GM19455 (cell line): ENCODE measurements around the gene STRADB.
"Not testable (repeated sequence)": the region's sequence is repeated elsewhere in the genome, so short reads cannot be mapped to it uniquely, and the experiment has no call there.

Source experiments
- ATAC-seq: cut with Tn5 transposase; IDR thresholded peaks from one replicate; pipeline ENCODE4 v1.9.1; 2021; ENCODE audit not compliant: unreplicated experiment

The STRADB gene

DNA sequence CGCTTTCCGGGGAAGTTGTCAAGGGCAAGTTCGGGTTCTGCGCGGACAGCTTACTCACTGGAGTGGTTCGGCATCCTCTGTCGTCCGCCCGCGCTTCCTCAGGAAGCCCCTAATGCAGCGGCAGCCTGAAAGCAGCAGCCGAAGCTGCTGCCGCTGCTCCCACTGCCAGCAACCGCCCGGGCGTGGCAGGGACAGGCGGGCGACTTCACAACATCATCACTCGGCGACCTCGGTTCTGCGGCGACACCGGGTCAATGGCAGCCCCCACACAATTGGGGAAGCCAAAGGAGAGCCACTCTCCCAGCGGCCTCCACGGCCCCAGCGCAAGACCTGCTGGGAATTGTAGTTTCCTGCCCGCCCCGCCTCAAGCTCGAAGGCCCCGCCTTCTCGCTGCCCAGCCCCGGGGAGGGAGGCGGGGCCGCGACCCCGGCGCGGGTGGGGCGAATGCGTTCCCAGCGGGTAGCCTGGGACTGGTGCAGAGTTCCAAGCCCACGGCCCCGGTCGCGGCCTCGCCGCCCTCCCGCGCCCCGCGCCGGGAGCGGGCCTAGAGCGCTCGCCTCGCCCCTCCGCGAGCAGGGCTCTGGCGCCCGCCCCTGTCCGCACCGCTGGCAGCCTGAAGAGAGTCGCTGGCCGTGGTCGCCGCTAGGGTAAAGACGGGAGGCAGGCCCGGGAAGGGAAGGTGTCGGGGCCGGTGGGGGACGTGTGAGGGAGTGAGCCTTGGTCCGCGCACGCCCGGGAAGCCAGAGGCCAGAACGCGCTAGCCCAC lies at the start of gene STRADB, which contains the start of gene TRAK2:
TSS of gene STRADB (plus strand) at position 449 of the 766 bp plus-strand sequence. CDS start 3,101 bp downstream, outside the sequence.
TSS of gene TRAK2 (minus strand) at position 167 of the 766 bp plus-strand sequence. CDS start 30,951 bp downstream, outside the sequence.
- peak; percentile 97 for ATAC-seq

GRCh38 chr2:201401815-201402214 lies 49.7 kb upstream of the STRADB start:
- ATAC-seq = no peak

- no peak for ATAC-seq
These were observed 48.6 kb upstream of the STRADB start for GRCh38 chr2:201402651-201403562.

GRCh38 chr2:201403880-201404279 lies 47.7 kb upstream of the STRADB start:
- no peak for ATAC-seq

GRCh38 chr2:201404699-201405280 lies 46.8 kb upstream of the STRADB start:
- no peak for ATAC-seq

DNA sequence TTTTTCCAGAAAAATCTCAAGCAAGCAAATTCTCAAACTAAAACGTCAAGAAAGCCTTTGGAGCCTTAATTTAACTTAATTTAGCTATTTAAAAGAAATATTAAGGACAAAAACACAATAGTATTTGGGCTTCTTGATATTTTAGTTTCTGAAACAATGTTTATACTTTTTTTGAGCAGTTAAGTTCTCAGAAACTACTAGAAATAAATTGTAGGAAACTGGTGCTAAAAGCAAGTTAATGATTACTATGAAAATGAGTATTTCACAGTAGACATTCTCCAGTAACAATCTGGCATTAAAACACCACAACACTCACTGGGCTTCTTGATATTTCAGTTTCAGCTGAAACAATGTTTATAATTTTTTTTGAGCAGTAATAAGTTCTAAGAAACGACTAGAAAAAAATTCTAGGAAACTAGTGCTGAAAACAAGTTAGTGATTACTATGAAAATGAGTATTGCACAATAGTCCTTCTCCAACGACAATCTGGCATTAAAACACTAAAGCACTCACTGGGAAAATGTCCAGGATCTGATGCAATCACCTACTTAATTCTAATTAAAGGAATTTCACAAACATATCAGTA lies 45.4 kb upstream of the STRADB start:
- no peak for ATAC-seq

- ATAC-seq = no peak
These were observed 44.3 kb upstream of the STRADB start for GRCh38 chr2:201407265-201407664.

GRCh38 chr2:201408931-201409330 lies 42.6 kb upstream of the STRADB start:
- no peak for ATAC-seq

DNA sequence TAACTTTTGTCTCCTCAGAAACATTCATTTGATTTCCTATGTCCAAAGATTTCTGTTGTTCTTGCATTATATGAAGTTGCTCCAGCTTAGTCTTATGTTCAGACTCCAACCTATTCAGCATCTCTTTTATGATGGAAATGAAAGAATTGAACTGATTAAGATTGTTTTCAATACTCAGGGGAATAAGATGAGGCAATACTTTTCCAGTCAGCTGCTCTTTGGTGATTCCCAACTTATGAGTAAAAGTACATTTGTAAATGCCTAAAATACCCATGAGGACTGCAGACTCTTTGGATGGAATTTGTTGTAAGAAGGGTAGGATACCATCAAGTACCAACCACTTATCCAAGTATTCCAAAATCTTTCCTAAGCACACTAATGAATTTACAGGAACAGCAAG lies 40.1 kb upstream of the STRADB start:
- ATAC-seq = no peak

DNA sequence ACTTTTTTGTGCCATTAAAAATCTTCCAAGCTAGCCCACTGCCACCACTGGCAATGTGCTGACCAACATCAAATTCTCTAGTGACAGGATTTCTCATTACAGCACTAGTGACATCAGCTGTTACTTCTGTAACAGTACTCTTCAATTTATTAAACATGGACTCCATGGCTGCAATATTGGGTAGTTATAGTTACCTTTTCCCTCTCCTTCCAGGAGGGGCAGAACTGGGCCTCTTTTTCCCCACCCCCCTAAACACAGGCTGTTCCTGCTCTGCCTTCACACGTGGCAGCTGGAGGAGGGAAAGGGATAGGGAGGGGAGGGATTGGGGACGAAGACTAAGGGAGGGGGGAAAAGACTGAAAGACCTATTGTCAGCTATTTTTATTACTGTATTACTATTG lies 38.4 kb upstream of the STRADB start:
- no peak for ATAC-seq

GRCh38 chr2:201413552-201413951 lies 38.0 kb upstream of the STRADB start:
- no peak for ATAC-seq

DNA sequence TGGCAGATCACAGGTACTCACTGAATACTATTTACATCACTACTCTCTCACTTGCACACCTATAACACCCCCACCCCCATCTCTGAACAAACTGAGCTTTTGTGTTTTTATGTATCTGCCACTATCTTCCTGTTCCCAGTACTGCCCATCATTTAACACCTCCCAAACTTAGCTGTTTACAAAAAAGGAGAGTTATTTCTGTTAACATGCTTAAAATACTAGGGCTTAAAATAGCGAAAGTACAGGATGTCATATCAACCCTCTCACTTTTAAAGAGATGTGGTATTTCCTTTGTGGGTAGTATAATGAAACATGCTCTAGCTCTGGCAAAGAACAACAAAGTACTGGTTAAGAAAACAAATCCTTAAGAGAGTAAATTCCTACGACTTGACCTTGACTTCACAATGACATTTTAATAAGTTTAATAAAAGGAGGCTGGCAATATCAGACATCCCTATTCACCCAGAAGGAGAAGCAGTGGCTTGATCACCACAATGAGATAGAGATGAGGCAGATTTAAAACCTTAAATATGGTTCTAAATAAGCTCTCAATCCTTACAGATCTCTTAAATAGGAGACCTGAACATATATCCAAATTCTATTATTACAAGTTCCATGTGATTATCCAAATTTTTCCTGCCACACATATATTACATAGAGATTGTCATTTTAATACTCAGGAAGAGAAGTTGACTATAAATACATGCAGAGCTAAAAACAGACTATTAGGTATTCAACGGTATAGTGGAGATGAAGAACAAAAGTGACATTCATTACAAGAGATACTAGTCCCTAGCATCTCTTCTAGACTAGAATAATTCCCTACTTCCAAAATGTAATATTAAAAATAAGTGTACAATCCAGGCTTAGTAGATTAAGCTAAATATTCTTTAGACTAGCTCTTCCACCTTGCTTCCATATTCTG lies 37.2 kb upstream of the STRADB start:
- ATAC-seq = no peak

GRCh38 chr2:201415149-201415548 lies 36.4 kb upstream of the STRADB start:
- ATAC-seq = no peak

DNA sequence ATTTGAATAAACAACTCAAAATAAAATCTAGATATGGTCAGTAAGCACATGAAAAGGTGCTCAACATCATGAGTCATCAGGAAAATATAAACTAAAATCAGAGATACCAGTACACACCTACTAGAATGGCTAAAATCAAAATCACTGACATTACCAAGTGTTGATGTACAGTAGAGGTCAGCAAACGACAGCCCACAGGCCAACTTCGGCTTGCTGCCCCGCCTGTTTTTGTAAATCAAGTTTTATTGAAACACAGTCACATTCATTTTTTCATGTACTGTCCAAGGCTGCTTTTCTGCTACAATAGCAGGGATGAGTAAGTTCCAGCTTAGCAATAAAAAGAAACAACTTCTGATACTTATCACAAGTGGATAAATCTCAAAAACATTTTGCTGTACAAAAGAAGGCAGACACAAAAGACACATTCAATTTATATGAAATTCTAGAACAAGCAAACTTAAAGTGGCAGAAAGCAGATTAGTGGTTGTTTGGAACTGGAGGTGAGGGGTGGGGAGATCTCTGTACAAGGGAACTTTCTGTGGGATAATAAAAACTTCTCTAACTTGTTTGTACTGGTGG lies 32.4 kb upstream of the STRADB start:
- no peak for ATAC-seq

DNA sequence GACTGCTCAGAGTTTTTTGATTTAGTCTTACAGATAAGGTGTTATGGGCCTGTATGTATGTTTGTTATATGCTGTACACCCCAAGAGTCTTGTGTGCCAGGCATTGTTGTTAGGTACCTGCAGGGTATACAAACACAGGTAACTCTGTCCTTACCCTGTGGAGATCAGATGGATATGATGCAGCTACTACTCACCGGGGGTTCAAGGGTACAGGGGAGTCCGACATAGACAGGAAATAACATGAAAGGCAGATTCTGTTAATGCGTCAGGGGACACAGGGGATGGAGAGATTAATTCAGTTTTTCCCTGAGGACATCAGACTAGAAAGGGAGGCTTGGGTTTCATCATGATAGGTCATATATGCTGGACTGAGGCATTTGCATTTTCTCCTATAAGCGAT lies 31.6 kb upstream of the STRADB start:
- ATAC-seq = no peak

DNA sequence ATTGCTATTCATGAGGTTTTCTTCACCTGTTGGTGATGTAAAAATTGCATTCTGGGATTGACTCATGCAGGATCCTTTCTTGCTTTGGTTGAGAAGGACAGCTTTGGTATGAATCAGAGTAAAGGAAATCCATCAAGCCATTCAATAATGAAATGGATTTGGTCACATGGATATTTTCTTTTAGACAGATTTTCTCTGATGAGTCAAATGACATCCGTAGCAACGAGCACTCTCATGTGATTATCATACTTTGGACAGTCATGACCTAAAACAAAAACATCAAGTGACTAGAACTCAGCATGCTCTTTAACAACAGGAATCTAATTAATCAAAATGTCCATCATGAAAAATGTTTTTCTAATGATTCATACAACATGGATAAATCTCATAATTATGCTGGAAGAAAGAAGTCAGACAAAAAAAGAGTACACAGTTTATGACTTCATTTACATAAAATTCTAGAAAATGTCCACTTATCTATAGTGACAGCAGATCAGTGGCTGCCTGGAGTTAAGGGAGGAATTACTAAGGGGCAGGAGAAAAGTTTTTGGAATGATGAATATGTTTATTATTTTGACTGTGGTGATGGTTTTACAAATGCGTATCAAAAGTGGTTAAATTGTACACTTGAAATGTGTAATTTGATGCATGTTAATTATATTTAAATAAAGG lies 31.0 kb upstream of the STRADB start:
- no peak for ATAC-seq

- ATAC-seq = no peak
These were observed 25.6 kb upstream of the STRADB start for GRCh38 chr2:201425952-201426351.

DNA sequence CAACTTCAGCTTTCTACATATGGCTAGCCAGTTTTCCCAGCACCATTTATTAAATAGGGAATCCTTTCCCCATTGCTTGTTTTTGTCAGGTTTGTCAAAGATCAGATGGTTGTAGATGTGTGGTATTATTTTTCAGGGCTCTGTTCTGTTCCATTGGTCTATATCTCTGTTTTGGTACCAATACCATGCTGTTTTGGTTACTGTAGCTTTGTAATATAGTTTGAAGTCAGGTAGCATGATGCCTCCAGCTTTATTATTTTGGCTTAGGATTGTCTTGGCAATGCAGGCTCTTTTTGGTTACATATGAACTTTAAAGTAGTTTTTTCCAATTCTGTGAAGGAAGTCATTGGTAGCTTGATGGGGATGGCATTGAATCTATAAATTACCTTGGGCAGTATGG lies 23.2 kb upstream of the STRADB start:
- not testable (repeated sequence) for ATAC-seq

- ATAC-seq = not testable (repeated sequence)
These were observed 21.7 kb upstream of the STRADB start for GRCh38 chr2:201429835-201430234.
